ENCODE measurements around the gene COX19.

DNA sequence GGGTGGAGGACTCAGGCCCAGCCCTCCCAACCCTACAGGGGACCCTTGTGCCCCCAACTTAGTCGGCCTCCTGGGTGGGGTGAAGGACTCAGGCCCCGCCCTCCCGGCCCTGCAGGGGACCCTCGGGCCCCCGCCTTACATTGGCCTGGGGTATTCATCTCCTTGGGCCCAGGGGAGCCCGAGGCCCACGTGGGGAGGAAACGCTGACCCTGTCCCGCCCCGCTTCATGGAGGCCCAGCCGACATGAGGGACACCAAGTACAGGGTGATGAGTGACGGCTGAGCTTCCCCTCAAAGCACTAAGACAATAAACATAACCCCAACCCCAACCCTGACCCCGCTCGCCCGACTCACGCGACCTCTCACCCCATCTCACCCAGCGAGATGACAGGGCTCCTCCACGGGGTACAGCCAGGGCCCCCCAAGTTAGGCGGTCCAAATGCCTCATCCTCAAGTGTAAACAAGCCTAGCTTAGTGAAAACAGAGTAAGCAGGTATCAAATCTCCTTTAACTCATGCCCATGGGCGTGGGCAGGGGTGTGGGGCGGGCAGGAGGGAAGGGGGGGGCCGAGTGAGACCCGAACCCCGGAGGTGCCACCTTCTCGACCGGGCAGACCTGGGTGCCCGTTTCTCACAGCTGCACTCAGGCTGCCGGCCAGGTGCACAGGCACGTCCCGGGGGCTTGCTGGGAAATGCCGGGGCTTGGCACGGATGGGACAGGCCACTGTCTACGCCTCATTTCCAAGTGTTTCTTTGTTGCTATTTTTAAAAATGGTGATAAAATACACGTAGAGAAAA is 15.8 kb upstream of the COX19 start:
- TF ChIP-seq EZH2 (IDR thresholded peaks at IDR 0.05) (no peak), POLR2AphosphoS5 (IDR thresholded peaks at IDR 0.05; ENCODE audit: borderline replicate concordance, low read depth, low read length) (no peak), FOXP2 (optimal IDR thresholded peaks at IDR 0.05; ENCODE audit: control extremely low read depth, extremely low read length, insufficient read depth) (no peak)
